HCT116 (cell line): ENCODE results near the gene TMEM141. TPM values are rescaled to one million over a fixed set of nuclear protein-coding genes. Genes with fewer than 3 reads are reported as not detected.

ENCODE experiments used
- FOSL1 ChIP-seq: IDR thresholded peaks from 2 replicates; pipeline ENCODE4 v1.6.1; 2012; ENCODE audit warnings: low read depth
- POLR2A ChIP-seq: IDR thresholded peaks from 2 replicates; pipeline ENCODE4 v1.7.0; 2011; ENCODE audit warnings: borderline replicate concordance; ENCODE audit not compliant: insufficient read depth, insufficient read length; ENCODE audit errors: extremely low read depth
- RAD21 ChIP-seq: IDR thresholded peaks from 2 replicates; pipeline ENCODE4 v1.6.1; 2012; ENCODE audit warnings: low read depth, mild to moderate bottlenecking
- ZFX ChIP-seq: fragments of 450-650 bp; IDR thresholded peaks from 2 replicates; pipeline ENCODE4 v1.6.1; 2017
- ZNF274 ChIP-seq: fragments of 200-500 bp; sonication (Bioruptor generic); IDR thresholded peaks from 2 replicates; pipeline ENCODE4 v1.6.1; 2014; ENCODE audit warnings: mild to moderate bottlenecking, low read depth, low read length, inconsistent platforms
- total RNA-seq: library from RNA; stranded (reverse); gene quantifications from one replicate; pipeline ENCODE4 v1.2.1, GENCODE V29; 2021; ENCODE audit not compliant: unreplicated experiment
- TF ChIP-seq, protein P1 (sequence below): IDR thresholded peaks from 2 replicates; pipeline ENCODE4 v1.6.1; 2011; ENCODE audit warnings: mild to moderate bottlenecking, low read length, moderate library complexity; ENCODE audit not compliant: insufficient replicate concordance; ENCODE audit errors: extremely low read depth
- TF ChIP-seq, protein P2 (sequence below), 3 experiments: fragments of 200-600 bp in 1 of 3; sonication (generic) in 1 of 3; IDR thresholded peaks in 2 of 3; conservative IDR thresholded peaks in 1 of 3; 2 replicates each; pipeline ENCODE4 v1.5.1; 2012 to 2017; ENCODE audit warnings: low read depth in 2 of 3, low read length in 2 of 3, antibody characterized with exemption in 1 of 3, borderline replicate concordance in 1 of 3, control low read depth in 1 of 3, mild to moderate bottlenecking in 1 of 3, mixed read lengths in 1 of 3, mixed run types in 1 of 3, moderate library complexity in 1 of 3; ENCODE audit not compliant: insufficient read depth in 1 of 3
- TF ChIP-seq, protein P3 (sequence below): IDR thresholded peaks from 2 replicates; pipeline ENCODE4 v1.6.1; 2012
- TF ChIP-seq, protein P4 (sequence below): IDR thresholded peaks from 2 replicates; pipeline ENCODE4 v1.6.1; 2012

Gene TMEM141
- total RNA-seq, 1 experiment from 2014 or later, result 73.6 TPM

DNA sequence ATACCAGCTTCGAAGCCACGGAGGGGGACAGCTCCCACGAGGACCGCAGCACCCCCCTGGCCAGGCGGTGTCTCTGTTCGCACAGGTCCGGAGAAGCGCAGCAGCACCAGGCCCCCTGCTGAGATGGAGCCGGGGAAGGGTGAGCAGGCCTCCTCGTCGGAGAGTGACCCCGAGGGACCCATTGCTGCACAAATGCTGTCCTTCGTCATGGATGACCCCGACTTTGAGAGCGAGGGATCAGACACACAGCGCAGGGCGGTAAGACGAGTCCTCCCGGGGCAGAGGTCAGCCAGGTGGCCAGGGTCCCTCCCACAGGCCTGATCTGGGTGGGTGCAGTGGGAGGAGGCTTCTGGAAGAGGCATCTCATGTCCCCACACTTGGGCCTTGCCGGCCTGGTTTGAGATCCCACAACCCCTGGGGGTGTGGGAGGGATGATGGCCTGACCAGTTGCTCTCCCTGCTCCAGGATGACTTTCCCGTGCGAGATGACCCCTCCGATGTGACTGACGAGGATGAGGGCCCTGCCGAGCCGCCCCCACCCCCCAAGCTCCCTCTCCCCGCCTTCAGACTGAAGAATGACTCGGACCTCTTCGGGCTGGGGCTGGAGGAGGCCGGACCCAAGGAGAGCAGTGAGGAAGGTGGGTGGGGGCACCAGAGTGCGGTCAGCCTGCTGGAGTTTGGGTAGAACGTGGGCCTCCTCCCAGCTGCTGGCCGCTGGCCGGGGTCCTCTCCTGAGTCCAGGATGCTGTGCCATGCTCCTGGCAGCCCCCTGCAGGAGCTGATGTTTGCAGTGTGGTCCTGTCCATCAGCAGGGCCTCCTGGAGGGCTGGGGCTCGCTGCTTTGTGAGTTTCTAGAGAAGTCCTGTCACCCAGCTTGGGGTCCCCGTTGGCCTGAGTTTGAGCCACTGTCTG, 48.3 kb downstream of the TMEM141 start (continued):
- TF ChIP-seq, protein P1, sequence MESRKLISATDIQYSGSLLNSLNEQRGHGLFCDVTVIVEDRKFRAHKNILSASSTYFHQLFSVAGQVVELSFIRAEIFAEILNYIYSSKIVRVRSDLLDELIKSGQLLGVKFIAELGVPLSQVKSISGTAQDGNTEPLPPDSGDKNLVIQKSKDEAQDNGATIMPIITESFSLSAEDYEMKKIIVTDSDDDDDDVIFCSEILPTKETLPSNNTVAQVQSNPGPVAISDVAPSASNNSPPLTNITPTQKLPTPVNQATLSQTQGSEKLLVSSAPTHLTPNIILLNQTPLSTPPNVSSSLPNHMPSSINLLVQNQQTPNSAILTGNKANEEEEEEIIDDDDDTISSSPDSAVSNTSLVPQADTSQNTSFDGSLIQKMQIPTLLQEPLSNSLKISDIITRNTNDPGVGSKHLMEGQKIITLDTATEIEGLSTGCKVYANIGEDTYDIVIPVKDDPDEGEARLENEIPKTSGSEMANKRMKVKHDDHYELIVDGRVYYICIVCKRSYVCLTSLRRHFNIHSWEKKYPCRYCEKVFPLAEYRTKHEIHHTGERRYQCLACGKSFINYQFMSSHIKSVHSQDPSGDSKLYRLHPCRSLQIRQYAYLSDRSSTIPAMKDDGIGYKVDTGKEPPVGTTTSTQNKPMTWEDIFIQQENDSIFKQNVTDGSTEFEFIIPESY, result no peak
- TF ChIP-seq ZNF274, result no peak
- no peak for TF ChIP-seq FOSL1
- TF ChIP-seq ZFX, result no peak
- TF ChIP-seq, protein P2, sequence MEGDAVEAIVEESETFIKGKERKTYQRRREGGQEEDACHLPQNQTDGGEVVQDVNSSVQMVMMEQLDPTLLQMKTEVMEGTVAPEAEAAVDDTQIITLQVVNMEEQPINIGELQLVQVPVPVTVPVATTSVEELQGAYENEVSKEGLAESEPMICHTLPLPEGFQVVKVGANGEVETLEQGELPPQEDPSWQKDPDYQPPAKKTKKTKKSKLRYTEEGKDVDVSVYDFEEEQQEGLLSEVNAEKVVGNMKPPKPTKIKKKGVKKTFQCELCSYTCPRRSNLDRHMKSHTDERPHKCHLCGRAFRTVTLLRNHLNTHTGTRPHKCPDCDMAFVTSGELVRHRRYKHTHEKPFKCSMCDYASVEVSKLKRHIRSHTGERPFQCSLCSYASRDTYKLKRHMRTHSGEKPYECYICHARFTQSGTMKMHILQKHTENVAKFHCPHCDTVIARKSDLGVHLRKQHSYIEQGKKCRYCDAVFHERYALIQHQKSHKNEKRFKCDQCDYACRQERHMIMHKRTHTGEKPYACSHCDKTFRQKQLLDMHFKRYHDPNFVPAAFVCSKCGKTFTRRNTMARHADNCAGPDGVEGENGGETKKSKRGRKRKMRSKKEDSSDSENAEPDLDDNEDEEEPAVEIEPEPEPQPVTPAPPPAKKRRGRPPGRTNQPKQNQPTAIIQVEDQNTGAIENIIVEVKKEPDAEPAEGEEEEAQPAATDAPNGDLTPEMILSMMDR (IDR thresholded peaks at IDR 0.05 in 2 of 3, conservative IDR thresholded peaks at IDR 0.05 in 1 of 3; ENCODE audit: borderline replicate concordance in 1 of 3, insufficient read depth in 1 of 3, low read depth in 2 of 3, low read length in 2 of 3), result no peak
- no peak for TF ChIP-seq POLR2A
- TF ChIP-seq RAD21, result no peak
- TF ChIP-seq, protein P3, sequence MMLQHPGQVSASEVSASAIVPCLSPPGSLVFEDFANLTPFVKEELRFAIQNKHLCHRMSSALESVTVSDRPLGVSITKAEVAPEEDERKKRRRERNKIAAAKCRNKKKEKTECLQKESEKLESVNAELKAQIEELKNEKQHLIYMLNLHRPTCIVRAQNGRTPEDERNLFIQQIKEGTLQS, result no peak
- TF ChIP-seq, protein P4, sequence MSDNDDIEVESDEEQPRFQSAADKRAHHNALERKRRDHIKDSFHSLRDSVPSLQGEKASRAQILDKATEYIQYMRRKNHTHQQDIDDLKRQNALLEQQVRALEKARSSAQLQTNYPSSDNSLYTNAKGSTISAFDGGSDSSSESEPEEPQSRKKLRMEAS, result no peak
